ENCODE data around the gene WEE1. TPM values are rescaled to one million over a fixed set of nuclear protein-coding genes. Genes with fewer than 3 reads are reported as not detected.

The WEE1 gene
- 14.3 TPM for polyA plus RNA-seq (2012; ENCODE audit: low read depth, missing spikeins)

- DNase-seq (ENCODE audit: insufficient read length, low spot score) = peak; percentile 91
- FAIRE-seq = peak; percentile 86
- TF ChIP-seq TAF1 (IDR thresholded peaks at IDR 0.05; ENCODE audit: low read depth, low read length) = peak; percentile 30
- no peak for TF ChIP-seq PAX5 (IDR thresholded peaks at IDR 0.05; ENCODE audit: insufficient read depth, low read length, severe bottlenecking)
- TF ChIP-seq SPI1 (IDR thresholded peaks at IDR 0.05; ENCODE audit: low read depth, low read length) = no peak
- TF ChIP-seq POLR2AphosphoS5 (IDR thresholded peaks at IDR 0.05; ENCODE audit: low read depth, low read length) = no peak; the same call in 1 of the 2 replicates
- 0 out of 2 replicates have a peak, but pooled peaks have one; percentile 16 for TF ChIP-seq POLR2A (IDR thresholded peaks at IDR 0.05; ENCODE audit: low read depth, low read length)
- TF ChIP-seq POU2F2 (IDR thresholded peaks at IDR 0.05; ENCODE audit: low read depth, low read length) = peak; percentile 38; the same call in 1 of the 2 replicates
Observed at GRCh38 chr11:9573052-9573774, at the start of gene WEE1. TSS of gene WEE1 (plus strand) at chr11:9573670. CDS start at chr11:9573934, 264 bp downstream.

- FAIRE-seq = no peak
- TF ChIP-seq PAX5 (IDR thresholded peaks at IDR 0.05; ENCODE audit: insufficient read depth, low read length, severe bottlenecking) (no peak), TAF1 (IDR thresholded peaks at IDR 0.05; ENCODE audit: low read depth, low read length) (no peak), POU2F2 (IDR thresholded peaks at IDR 0.05; ENCODE audit: low read depth, low read length) (no peak), POLR2AphosphoS5 (IDR thresholded peaks at IDR 0.05; ENCODE audit: low read depth, low read length) (no peak), SPI1 (IDR thresholded peaks at IDR 0.05; ENCODE audit: low read depth, low read length) (no peak), POLR2A (IDR thresholded peaks at IDR 0.05; ENCODE audit: low read depth, low read length) (no peak)
- no peak for DNase-seq (ENCODE audit: insufficient read length, low spot score)
Observed at GRCh38 chr11:9524001-9524400, 49.5 kb upstream of the WEE1 start.

- DNase-seq (ENCODE audit: insufficient read length, low spot score) (no peak), FAIRE-seq (peak; percentile 13)
- TF ChIP-seq POLR2AphosphoS5 (IDR thresholded peaks at IDR 0.05; ENCODE audit: low read depth, low read length) = no peak
- TF ChIP-seq PAX5 (IDR thresholded peaks at IDR 0.05; ENCODE audit: insufficient read depth, low read length, severe bottlenecking) = no peak
- TF ChIP-seq POU2F2 (IDR thresholded peaks at IDR 0.05; ENCODE audit: low read depth, low read length) = no peak
- no peak for TF ChIP-seq POLR2A (IDR thresholded peaks at IDR 0.05; ENCODE audit: low read depth, low read length)
- TF ChIP-seq SPI1 (IDR thresholded peaks at IDR 0.05; ENCODE audit: low read depth, low read length) = no peak
- TF ChIP-seq TAF1 (IDR thresholded peaks at IDR 0.05; ENCODE audit: low read depth, low read length) = no peak
Observed at GRCh38 chr11:9525116-9525515, 48.4 kb upstream of the WEE1 start.

GRCh38 chr11:9527481-9528135 is 45.9 kb upstream of the WEE1 start:
- FAIRE-seq (no peak), DNase-seq (ENCODE audit: insufficient read length, low spot score) (no peak)
- TF ChIP-seq POLR2AphosphoS5 (IDR thresholded peaks at IDR 0.05; ENCODE audit: low read depth, low read length) = no peak
- no peak for TF ChIP-seq PAX5 (IDR thresholded peaks at IDR 0.05; ENCODE audit: insufficient read depth, low read length, severe bottlenecking)
- TF ChIP-seq POU2F2 (IDR thresholded peaks at IDR 0.05; ENCODE audit: low read depth, low read length) = no peak
- no peak for TF ChIP-seq TAF1 (IDR thresholded peaks at IDR 0.05; ENCODE audit: low read depth, low read length)
- TF ChIP-seq POLR2A (IDR thresholded peaks at IDR 0.05; ENCODE audit: low read depth, low read length) = no peak
- TF ChIP-seq SPI1 (IDR thresholded peaks at IDR 0.05; ENCODE audit: low read depth, low read length) = no peak

- no peak for FAIRE-seq
- TF ChIP-seq PAX5 (IDR thresholded peaks at IDR 0.05; ENCODE audit: insufficient read depth, low read length, severe bottlenecking) = no peak
- TF ChIP-seq TAF1 (IDR thresholded peaks at IDR 0.05; ENCODE audit: low read depth, low read length) = no peak
- TF ChIP-seq POLR2A (IDR thresholded peaks at IDR 0.05; ENCODE audit: low read depth, low read length) = no peak
- TF ChIP-seq POLR2AphosphoS5 (IDR thresholded peaks at IDR 0.05; ENCODE audit: low read depth, low read length) = no peak
- DNase-seq (ENCODE audit: insufficient read length, low spot score) = no peak
Observed at GRCh38 chr11:9528136-9528501, 45.4 kb upstream of the WEE1 start.

- TF ChIP-seq SPI1 (IDR thresholded peaks at IDR 0.05; ENCODE audit: low read depth, low read length) (no peak), POLR2A (IDR thresholded peaks at IDR 0.05; ENCODE audit: low read depth, low read length) (no peak), TAF1 (IDR thresholded peaks at IDR 0.05; ENCODE audit: low read depth, low read length) (no peak), POU2F2 (IDR thresholded peaks at IDR 0.05; ENCODE audit: low read depth, low read length) (no peak), POLR2AphosphoS5 (IDR thresholded peaks at IDR 0.05; ENCODE audit: low read depth, low read length) (no peak), PAX5 (IDR thresholded peaks at IDR 0.05; ENCODE audit: insufficient read depth, low read length, severe bottlenecking) (no peak)
- FAIRE-seq (no peak), DNase-seq (ENCODE audit: insufficient read length, low spot score) (no peak)
Observed at GRCh38 chr11:9528573-9529333, 44.7 kb upstream of the WEE1 start.

GRCh38 chr11:9529334-9529650 is 44.2 kb upstream of the WEE1 start:
- no peak for FAIRE-seq
- no peak for DNase-seq (ENCODE audit: insufficient read length, low spot score)
- TF ChIP-seq SPI1 (IDR thresholded peaks at IDR 0.05; ENCODE audit: low read depth, low read length) (no peak), POLR2A (IDR thresholded peaks at IDR 0.05; ENCODE audit: low read depth, low read length) (no peak), PAX5 (IDR thresholded peaks at IDR 0.05; ENCODE audit: insufficient read depth, low read length, severe bottlenecking) (no peak), TAF1 (IDR thresholded peaks at IDR 0.05; ENCODE audit: low read depth, low read length) (no peak), POU2F2 (IDR thresholded peaks at IDR 0.05; ENCODE audit: low read depth, low read length) (no peak), POLR2AphosphoS5 (IDR thresholded peaks at IDR 0.05; ENCODE audit: low read depth, low read length) (no peak)

- DNase-seq (ENCODE audit: insufficient read length, low spot score) (no peak), FAIRE-seq (no peak)
- TF ChIP-seq POLR2A (IDR thresholded peaks at IDR 0.05; ENCODE audit: low read depth, low read length) (no peak), TAF1 (IDR thresholded peaks at IDR 0.05; ENCODE audit: low read depth, low read length) (no peak), SPI1 (IDR thresholded peaks at IDR 0.05; ENCODE audit: low read depth, low read length) (no peak), POU2F2 (IDR thresholded peaks at IDR 0.05; ENCODE audit: low read depth, low read length) (no peak), PAX5 (IDR thresholded peaks at IDR 0.05; ENCODE audit: insufficient read depth, low read length, severe bottlenecking) (no peak), POLR2AphosphoS5 (IDR thresholded peaks at IDR 0.05; ENCODE audit: low read depth, low read length) (no peak)
Observed at GRCh38 chr11:9530020-9530621, 43.3 kb upstream of the WEE1 start.

Data from GM12891 (cell line).